H7 (cell line): ENCODE results near the gene HOOK2. TPM values are rescaled to one million over a fixed set of nuclear protein-coding genes. Genes with fewer than 3 reads are reported as not detected.
"Not testable (repeated sequence)": the region's sequence is repeated elsewhere in the genome, so short reads cannot be mapped to it uniquely, and the experiment has no call there.

Experiments
- DNase-seq: peaks from one replicate; pipeline ENCODE4 v3.0.0; 2012
- H3K27me3 ChIP-seq: 2 replicates; pipeline ENCODE4 v1.6.0; 2011; ENCODE audit warnings: mild to moderate bottlenecking, low read length; ENCODE audit not compliant: control insufficient read depth, insufficient read depth
- H3K36me3 ChIP-seq: replicated peaks from 2 replicates; pipeline ENCODE4 v1.5.1; 2011; ENCODE audit warnings: low read length; ENCODE audit not compliant: control insufficient read depth, insufficient read depth
- H3K4me3 ChIP-seq: 2 replicates; pipeline ENCODE4 v1.5.1; 2011; ENCODE audit warnings: low read depth, mild to moderate bottlenecking, control low read depth, low read length, moderate library complexity; ENCODE audit not compliant: insufficient read depth
- total RNA-seq: library from RNA; depleted of rRNA; stranded (reverse); fragments of >200 nt; shearing (Covaris generic); gene quantifications from 2 replicates; pipeline ENCODE4 v1.2.3, GENCODE V29; 2014; rRNA removed

HOOK2 gene
- 15.4 and 30.4 TPM in 2 replicates for total RNA-seq

DNA sequence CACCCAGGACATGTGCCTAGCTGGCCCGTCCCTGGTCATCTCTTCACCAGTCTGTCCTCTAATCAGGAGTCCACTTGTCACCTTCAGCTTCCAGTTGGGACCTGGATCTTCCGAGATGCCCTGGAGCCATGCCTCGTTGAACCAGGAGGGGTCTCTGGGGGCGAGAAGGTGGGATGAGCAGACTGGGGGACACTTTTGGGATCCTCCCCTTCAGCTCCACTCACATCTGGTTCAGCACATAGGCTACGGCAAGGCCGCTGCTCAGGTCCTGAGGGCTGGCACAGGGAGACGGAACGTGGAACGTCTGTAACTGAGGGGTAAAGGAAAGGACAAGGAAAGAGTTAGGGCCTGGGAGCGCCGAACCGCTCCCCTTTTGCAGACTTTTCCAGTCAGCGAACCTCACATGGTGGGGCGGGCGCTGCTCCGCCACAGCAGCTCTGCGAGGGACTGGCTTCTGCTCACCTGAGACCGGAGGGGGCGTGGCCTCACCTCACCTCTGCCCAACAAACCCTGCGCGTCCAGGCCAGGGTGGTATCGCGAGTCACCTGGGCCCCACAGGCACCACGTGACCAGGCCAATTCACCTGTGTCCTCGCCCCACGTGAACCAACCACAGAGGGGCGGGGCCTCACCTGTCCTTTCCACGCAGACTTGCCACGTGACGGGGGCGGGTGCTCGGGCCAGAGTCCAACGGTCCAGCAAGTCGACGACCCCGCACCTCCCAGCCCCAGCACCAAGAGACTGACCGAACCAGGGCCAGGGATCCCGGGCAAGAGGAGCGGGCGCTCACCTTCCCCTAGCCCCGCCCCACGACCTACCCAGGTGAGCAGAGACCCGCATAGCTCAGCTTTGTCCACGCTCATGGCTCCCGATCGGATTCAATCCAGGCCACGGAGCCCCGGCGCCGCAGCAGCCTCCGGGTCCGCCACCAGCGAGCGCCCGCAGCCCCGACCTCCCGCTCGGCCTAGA, at the start of gene HOOK2:
TSS of gene HOOK2 (minus strand) at position 965 of the 968 bp plus-strand sequence. CDS start at position 862, 103 bp downstream.
- peak; percentile 96 for DNase-seq
- peaks cover 4% of the 10 kb centered on the region for H3K36me3 ChIP-seq
- peaks cover 1% of the 10 kb centered on the region; the same call in 1 of the 2 replicates for H3K27me3 ChIP-seq
- peak within 1 kb of the TSS; percentile 82 for H3K4me3 ChIP-seq

DNA sequence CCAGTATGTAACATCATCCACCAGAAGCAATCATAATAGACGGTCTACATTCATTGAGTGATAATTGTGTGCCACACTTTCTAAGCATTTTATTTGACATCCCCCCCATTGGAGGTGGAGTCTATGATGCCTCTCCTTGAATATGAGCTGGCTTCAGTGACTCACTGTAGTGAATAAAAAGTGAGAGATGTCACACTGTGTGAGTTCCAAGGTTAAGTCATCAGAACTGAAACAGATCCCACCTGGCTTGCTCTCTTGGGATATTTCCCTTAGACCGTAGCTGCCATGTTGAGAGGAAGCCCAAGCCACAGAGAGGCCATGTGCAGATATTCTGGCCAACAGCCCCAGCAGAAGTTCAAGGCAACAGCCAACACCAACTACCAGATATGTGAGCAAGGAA, 46.4 kb upstream of the HOOK2 start:
- Histone ChIP-seq H3K4me3 (no peak overlapping the region), H3K36me3 (no peaks in the 10 kb centered on the region), H3K27me3 (no peaks in the 10 kb centered on the region)
- DNase-seq, result no peak

DNA sequence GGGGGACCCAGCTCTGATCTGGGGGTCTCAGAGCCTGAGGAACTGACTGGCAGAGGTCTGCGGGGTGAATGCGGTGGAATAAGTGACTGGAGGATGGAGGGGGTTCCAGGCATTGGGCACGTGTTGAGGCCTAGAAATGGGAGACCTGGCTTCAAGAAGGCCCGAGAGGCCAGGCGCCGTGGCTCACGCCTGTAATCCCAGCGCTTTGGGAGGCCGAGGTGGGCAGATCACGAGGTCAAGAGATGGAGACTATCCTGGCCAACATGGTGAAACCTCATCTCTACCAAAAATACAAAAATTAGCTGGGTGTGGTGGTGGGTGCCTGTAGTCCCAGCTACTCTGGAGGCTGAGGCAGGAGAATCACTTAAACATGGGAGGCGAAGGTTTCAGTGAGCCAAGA, 42.5 kb upstream of the HOOK2 start:
- not testable (repeated sequence) for DNase-seq, H3K4me3 ChIP-seq, H3K27me3 ChIP-seq, H3K36me3 ChIP-seq

DNA sequence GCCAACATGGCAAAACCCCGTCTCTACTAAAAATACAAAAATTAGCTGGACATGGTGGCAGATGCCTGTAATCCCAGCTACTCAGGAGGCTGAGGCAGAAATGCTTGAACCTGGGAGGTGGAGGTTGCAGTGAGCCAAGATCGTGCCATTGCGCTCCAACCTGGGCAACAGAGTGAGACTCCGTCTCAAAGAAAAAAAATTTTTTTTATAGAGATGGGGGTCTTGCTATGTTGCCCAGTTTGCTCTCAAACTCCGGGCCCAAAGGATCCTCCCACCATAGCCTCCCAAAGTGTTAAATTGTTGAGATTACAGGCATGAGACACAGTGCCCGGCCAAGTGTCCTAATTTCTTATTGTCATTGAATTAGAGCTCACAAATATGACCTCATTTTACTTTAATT, 41.8 kb upstream of the HOOK2 start:
- not testable (repeated sequence) for H3K36me3 ChIP-seq, H3K27me3 ChIP-seq, DNase-seq, H3K4me3 ChIP-seq

DNA sequence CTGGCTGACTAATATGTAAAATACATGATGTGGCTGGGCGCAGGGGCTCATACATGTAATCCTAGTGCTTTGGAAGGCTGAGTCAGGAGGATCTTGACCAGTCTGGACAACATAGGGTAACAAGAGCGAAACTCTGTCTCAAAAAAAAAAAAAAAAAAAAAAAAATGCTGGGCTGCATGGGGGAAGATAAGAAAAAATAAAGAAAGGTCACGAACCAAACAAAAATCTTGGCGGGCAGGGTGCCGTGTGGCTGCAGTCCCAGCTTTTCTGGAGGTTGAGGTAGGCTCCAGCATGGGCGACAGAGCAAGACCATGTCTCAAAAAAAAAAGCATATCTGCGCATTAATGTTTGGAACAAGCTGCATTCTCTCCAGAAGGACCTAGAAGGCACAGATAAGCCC, 39.7 kb upstream of the HOOK2 start:
- Histone ChIP-seq H3K27me3 (no peaks in the 10 kb centered on the region), H3K4me3 (no peak overlapping the region), H3K36me3 (peaks cover 10% of the 10 kb centered on the region)
- no peak for DNase-seq

GRCh38 chr19:12806242-12807081, 31.1 kb upstream of the HOOK2 start, which contains the start of gene RNASEH2A:
RNASEH2A (plus strand) TSS chr19:12806584; CDS start chr19:12806674, 90 bp downstream.
- H3K36me3 ChIP-seq, result peaks cover 3% of the 10 kb centered on the region
- DNase-seq, result peak; percentile 97
- H3K27me3 ChIP-seq, result peaks cover 9% of the 10 kb centered on the region
- H3K4me3 ChIP-seq, result peak within 1 kb of the TSS; percentile 85

DNA sequence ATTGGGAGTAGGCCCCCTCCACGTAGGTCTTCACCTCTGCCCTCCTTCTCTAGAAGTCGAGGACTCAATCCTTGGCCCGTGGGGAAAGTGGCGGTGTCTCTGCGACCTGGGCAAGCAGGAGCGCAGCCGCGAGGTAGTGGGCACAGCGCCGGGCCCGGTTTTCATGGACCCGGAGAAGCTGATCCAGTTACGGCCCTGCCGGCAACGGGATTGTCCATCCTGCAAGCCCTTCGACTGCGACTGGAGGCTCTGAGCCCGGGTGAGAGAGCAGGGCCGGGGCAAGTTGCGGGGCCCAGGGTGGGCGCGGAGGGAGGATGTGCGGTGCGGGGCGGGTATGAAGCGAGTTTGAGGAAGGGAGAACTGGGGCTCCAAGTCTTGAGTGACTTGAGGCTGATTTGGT, 28.7 kb upstream of the HOOK2 start:
- H3K4me3 ChIP-seq, result no peak overlapping the region
- peaks cover 9% of the 10 kb centered on the region for H3K27me3 ChIP-seq
- peaks cover 11% of the 10 kb centered on the region for H3K36me3 ChIP-seq
- peak; percentile 48 for DNase-seq

DNA sequence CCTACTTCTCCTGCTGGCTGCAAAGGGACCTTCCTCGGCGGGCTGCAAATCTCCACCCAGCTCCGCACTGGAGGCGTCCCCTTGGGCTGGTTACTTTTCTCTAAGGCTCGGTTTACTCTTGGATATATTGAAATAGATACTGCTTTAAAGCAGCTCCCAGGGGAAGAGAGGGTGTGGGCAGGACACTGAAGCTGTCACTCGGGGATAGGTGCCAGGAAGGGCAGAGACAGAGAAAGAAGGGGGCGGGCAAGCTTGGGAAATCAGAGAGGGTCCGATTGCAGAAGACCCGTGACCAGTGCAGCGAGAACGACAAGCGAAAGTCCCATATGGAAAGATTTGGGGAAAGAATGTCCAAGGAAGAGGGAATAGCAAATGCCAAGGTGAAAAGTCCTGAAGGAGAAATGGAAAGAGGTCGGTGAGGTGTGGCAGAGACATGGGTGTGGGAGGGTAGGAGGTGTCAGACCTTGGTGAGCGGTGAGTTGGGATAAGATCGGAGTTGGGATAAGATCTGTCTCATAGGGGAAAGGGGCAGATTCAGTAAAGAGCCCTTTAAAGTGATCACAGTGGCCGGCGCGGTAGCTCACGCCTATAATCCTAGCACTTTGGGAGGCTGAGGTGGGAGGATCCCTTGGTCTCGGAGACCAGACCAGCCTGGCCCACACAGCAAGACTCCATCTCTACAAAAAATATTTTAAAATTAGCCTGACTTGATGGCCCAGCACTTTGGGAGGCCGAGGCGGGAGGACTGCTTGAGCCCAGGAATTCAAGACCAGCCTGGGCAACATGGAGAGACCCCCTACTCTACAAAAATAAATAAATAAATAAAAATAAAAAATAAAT, 27.1 kb upstream of the HOOK2 start:
- DNase-seq, result no peak
- Histone ChIP-seq H3K4me3 (peak overlapping the region; percentile 97), H3K36me3 (peaks cover 12% of the 10 kb centered on the region), H3K27me3 (peaks cover 9% of the 10 kb centered on the region)

DNA sequence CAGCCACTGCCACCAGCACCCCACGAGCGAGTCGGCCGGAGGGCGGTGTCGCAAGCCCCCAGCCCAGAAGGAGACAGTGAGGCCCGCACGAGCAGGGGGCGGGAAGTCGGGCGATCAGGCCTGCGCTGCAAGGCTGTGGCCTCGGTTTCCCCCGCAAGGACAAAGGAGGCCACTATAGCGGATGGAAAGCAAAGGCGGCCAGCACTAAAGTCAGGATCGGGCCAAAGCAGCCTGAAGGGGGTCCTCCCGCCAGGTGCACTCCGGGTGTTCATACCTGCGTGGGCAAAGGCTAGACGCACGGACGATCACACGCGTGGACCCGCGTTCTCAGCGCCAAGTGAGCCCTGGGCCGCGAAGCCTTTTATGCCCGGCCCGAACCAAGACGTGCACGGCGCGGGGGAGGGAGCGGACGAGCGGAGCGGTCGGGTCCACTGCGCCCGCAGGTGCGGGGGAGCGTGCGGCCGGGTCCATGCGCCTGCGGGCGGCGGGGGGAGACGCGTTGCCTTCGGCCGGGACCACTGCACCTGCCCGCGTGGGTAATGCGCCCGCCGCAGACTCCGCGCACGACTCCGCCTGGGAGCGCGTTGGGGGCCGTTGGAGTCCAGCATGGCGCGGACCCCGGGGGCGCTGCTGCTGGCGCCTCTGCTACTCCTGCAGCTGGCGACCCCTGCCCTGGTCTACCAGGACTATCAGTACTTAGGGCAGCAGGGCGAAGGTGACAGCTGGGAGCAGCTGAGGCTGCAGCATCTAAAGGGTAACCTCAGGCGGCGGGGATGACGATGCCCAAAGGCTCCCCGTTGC, 26.3 kb upstream of the HOOK2 start, which contains the start of the genes PRDX2 and THSD8:
TSS of gene PRDX2 (minus strand) at position 335 of the 801 bp plus-strand sequence. CDS start 539 bp downstream, outside the sequence.
TSS of gene THSD8 (plus strand) at position 604 of the 801 bp plus-strand sequence. CDS start at position 607, 3 bp downstream.
- H3K27me3 ChIP-seq, result peaks cover 9% of the 10 kb centered on the region
- DNase-seq, result peak; percentile 97
- H3K36me3 ChIP-seq, result peaks cover 14% of the 10 kb centered on the region
- H3K4me3 ChIP-seq, result peak within 1 kb of the TSS; percentile 97

- peak; percentile 76 for DNase-seq
- H3K36me3 ChIP-seq, result peaks cover 14% of the 10 kb centered on the region
- peak overlapping the region; percentile 97 for H3K4me3 ChIP-seq
- H3K27me3 ChIP-seq, result peaks cover 9% of the 10 kb centered on the region
These were observed 25.6 kb upstream of the HOOK2 start for GRCh38 chr19:12800923-12801465.

DNA sequence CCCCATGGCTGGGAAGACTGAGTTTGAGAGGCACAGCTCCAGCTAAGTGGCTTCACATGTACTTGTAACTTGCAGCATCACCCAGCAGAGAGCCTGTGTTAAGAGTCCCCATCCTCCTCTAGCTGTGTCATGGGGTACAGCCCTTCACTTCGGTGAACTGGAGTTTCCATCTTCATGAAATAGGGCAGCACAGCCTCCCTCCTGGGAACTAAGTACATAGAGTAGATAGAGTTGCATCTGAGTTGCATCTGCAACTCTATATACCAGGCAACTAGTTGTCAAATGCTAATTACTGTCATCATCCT, 25.1 kb upstream of the HOOK2 start:
- H3K27me3 ChIP-seq, result peaks cover 9% of the 10 kb centered on the region
- peaks cover 14% of the 10 kb centered on the region for H3K36me3 ChIP-seq
- DNase-seq, result no peak

DNA sequence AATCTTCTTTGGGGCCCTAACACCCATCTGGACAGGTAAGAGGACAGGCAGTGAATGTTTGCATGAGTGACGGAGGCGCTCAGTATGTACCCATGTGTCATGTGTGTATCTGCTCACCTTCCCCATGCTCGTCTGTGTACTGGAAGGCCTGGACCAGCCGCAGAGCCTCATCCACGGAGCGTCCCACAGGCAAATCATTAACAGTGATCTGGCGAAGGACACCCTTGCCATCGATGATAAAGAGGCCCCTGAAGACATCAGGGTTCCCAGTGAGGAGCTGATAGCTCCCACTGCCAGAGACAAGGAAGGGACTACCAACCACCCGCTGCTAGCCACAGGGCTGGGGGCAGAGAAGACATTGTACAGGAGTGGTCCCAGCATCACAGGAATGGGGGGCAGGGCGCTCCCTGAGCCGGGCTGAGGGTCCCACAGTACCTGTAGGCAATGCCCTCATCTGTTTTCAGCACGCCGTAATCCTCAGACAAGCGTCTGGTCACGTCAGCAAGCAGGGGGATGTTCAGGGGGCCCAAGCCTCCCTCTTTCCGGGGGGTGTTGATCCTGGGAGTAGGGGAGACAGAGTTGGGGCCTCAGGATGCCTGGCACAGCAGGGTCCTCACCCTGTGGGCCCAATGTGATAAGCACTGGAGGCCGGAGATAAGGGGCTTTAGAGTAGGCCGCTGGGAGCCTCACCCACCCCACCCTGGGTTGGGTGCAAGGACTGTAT, 24.6 kb upstream of the HOOK2 start:
- DNase-seq, result no peak
- Histone ChIP-seq H3K27me3 (peaks cover 9% of the 10 kb centered on the region), H3K4me3 (no peak overlapping the region)

More for the DNA sequence above, 25.1 kb upstream of the HOOK2 start:
- H3K4me3 ChIP-seq, result peak overlapping the region; percentile 97

More for the DNA sequence above, 24.6 kb upstream of the HOOK2 start:
- peaks cover 14% of the 10 kb centered on the region for H3K36me3 ChIP-seq
